ENCODE results near the gene CHSY1. TPM values are rescaled to one million over a fixed set of nuclear protein-coding genes. Genes with fewer than 3 reads are reported as not detected.
A peak's percentile ranks its signal among the peaks of the same experiment; 100 is the strongest.

Gene CHSY1
- total RNA-seq, 3 donors from 2014 or later: 7.7 to 15.5 (median 12.6) TPM

DNA sequence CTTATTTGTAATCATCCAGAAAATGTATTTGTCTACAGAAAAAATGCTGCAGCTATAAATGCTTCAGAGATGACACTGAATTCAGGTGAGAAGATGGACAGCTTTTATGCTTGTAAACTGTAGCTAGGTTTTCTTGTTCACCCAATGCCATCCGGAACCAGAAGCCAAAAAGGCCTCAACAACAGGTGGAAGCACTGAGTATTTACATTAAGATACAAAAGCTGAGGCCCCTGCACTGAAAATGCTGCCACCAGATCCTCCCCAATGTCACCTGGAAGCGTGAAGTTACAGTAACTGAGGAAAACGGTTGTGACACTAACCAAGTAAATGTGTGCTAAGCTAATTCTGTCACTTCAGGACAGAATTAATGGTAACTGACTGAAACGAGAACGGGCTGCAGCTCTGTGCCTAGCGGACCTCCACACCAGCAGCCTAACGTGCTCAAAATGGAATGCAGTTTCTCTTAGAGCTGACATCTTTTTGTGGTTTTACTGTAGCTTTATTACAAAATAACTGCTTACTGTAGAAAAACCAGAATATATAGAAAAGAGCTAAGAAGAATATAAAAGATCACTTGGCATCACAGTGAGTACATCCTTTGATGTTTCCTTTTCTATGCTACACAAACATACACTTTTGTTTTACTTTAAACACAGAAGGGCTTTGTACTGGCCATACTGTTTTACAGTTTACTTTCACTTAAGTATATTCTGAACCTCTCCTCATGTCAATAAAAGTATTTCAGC is 7.6 kb downstream of the CHSY1 start:
- Histone ChIP-seq H3K4me3 (no peak overlapping the region), H3K9me3 (no peaks in the 10 kb centered on the region), H3K4me1 (ENCODE audit: low read depth) (peaks cover 7% of the 10 kb centered on the region), H3K36me3 (ENCODE audit: low read depth) (no peaks in the 10 kb centered on the region)
- TF ChIP-seq, protein P1, sequence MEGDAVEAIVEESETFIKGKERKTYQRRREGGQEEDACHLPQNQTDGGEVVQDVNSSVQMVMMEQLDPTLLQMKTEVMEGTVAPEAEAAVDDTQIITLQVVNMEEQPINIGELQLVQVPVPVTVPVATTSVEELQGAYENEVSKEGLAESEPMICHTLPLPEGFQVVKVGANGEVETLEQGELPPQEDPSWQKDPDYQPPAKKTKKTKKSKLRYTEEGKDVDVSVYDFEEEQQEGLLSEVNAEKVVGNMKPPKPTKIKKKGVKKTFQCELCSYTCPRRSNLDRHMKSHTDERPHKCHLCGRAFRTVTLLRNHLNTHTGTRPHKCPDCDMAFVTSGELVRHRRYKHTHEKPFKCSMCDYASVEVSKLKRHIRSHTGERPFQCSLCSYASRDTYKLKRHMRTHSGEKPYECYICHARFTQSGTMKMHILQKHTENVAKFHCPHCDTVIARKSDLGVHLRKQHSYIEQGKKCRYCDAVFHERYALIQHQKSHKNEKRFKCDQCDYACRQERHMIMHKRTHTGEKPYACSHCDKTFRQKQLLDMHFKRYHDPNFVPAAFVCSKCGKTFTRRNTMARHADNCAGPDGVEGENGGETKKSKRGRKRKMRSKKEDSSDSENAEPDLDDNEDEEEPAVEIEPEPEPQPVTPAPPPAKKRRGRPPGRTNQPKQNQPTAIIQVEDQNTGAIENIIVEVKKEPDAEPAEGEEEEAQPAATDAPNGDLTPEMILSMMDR (IDR thresholded peaks at IDR 0.05): no peak
- no peak for ATAC-seq
- no peak for DNase-seq
- intact Hi-C loops (cut with DNase I, micrococcal nuclease): no loop called here

- no peak overlapping the region for H3K4me3 ChIP-seq
- H3K4me1 ChIP-seq (ENCODE audit: low read depth): peaks cover 8% of the 10 kb centered on the region
- H3K36me3 ChIP-seq (ENCODE audit: low read depth): no peaks in the 10 kb centered on the region
- DNase-seq (no peak), ATAC-seq (no peak)
- intact Hi-C loops (cut with DNase I, micrococcal nuclease): no loop called here
- no peaks in the 10 kb centered on the region for H3K9me3 ChIP-seq
- TF ChIP-seq, protein P1 (IDR thresholded peaks at IDR 0.05): no peak
Observed at GRCh38 chr15:101243420-101243819, 8.4 kb downstream of the CHSY1 start.

DNA sequence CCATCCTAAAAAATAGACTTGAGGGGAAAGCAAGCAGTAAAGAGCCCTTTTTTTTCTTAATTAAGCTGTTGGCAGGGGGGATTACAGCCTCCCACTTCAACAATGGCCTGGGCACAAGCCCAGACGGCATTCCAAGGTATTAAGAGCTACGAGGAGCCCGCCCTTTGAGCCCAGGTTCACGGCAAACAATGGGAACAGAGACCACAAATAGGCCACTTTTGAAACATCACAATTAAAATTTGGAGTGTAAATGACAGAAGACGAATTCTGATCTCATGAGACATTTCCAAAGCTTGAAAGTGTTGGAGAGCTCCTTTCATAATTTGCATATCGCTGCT is 8.9 kb downstream of the CHSY1 start:
- intact Hi-C loops (cut with DNase I, micrococcal nuclease): no loop called here
- Histone ChIP-seq H3K36me3 (ENCODE audit: low read depth) (no peaks in the 10 kb centered on the region), H3K4me1 (ENCODE audit: low read depth) (peaks cover 8% of the 10 kb centered on the region), H3K4me3 (no peak overlapping the region), H3K9me3 (no peaks in the 10 kb centered on the region)
- DNase-seq (no peak), ATAC-seq (no peak)
- TF ChIP-seq, protein P1 (IDR thresholded peaks at IDR 0.05): no peak

GRCh38 chr15:101242160-101242998 is 9.5 kb downstream of the CHSY1 start:
- ATAC-seq (peak; percentile 82), DNase-seq (peak in 1 of 3 donors; percentile 56)
- TF ChIP-seq, protein P1 (IDR thresholded peaks at IDR 0.05): no peak
- Histone ChIP-seq H3K36me3 (ENCODE audit: low read depth) (no peaks in the 10 kb centered on the region), H3K9me3 (no peaks in the 10 kb centered on the region), H3K4me1 (ENCODE audit: low read depth) (peaks cover 8% of the 10 kb centered on the region), H3K4me3 (no peak overlapping the region)
- intact Hi-C loops (cut with DNase I, micrococcal nuclease): no loop called here

DNA sequence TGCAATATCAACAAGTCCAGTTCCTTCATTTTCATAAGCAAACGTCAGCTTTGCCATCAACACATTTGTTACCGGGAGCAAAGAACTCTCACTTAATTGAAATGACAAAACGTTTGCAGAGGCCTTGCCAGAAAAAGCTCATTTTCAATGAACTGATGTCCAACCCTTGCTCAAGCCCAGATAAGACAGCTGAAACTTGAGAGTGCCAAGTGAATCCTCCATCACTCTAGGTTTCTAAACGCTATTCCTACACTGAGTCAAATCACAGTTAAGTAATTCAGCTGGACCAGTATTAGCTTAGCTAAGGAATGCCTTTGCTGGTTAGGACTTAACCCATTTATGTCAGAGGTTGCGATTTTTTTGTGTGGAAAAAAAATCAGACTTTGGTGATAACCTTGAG is 11.5 kb downstream of the CHSY1 start:
- intact Hi-C loops (cut with DNase I, micrococcal nuclease): no loop called here
- DNase-seq (no peak), ATAC-seq (no peak)
- Histone ChIP-seq H3K4me1 (ENCODE audit: low read depth) (peaks cover 8% of the 10 kb centered on the region), H3K36me3 (ENCODE audit: low read depth) (no peaks in the 10 kb centered on the region), H3K4me3 (no peak overlapping the region), H3K9me3 (no peaks in the 10 kb centered on the region)
- TF ChIP-seq, protein P1 (IDR thresholded peaks at IDR 0.05): no peak
